ENCODE results near the gene TTC1.
"Not testable (repeated sequence)": the region's sequence is repeated elsewhere in the genome, so short reads cannot be mapped to it uniquely, and the experiment has no call there.

TTC1 gene

GRCh38 chr5:159963935-159964334 is 45.0 kb upstream of the TTC1 start:
- no peaks in the 10 kb centered on the region for H3F3A ChIP-seq (ENCODE audit: insufficient read depth)
- H3K9me3 ChIP-seq (ENCODE audit: insufficient read depth, low read length) = no peaks in the 10 kb centered on the region
- no peak for TF ChIP-seq EZH2phosphoT487 (conservative IDR thresholded peaks at IDR 0.05; ENCODE audit: low read length)
- no peaks in the 10 kb centered on the region for H3K79me2 ChIP-seq (ENCODE audit: insufficient read depth, low read length)
- H2AFZ ChIP-seq (ENCODE audit: low read depth, low read length, severe bottlenecking) = no peak overlapping the region
- H4K20me1 ChIP-seq (ENCODE audit: low read depth, low read length) = no peaks in the 10 kb centered on the region
- no peaks in the 10 kb centered on the region for H3K36me3 ChIP-seq (ENCODE audit: low read length)
- H3K9me2 ChIP-seq (replicated peaks; ENCODE audit: insufficient read depth, low read length) = no peaks in the 10 kb centered on the region
- H3K4me3 ChIP-seq (ENCODE audit: insufficient read depth, low read length, poor library complexity, severe bottlenecking) = no peak overlapping the region
- H3K4me2 ChIP-seq (ENCODE audit: low read depth, low read length, poor library complexity, severe bottlenecking) = no peak overlapping the region
- no peak overlapping the region for H3K9ac ChIP-seq (ENCODE audit: low read length)
- H3K27me3 ChIP-seq (ENCODE audit: low read length) = no peaks in the 10 kb centered on the region
- H3K27ac ChIP-seq (ENCODE audit: low read depth, low read length) = no peak overlapping the region

DNA sequence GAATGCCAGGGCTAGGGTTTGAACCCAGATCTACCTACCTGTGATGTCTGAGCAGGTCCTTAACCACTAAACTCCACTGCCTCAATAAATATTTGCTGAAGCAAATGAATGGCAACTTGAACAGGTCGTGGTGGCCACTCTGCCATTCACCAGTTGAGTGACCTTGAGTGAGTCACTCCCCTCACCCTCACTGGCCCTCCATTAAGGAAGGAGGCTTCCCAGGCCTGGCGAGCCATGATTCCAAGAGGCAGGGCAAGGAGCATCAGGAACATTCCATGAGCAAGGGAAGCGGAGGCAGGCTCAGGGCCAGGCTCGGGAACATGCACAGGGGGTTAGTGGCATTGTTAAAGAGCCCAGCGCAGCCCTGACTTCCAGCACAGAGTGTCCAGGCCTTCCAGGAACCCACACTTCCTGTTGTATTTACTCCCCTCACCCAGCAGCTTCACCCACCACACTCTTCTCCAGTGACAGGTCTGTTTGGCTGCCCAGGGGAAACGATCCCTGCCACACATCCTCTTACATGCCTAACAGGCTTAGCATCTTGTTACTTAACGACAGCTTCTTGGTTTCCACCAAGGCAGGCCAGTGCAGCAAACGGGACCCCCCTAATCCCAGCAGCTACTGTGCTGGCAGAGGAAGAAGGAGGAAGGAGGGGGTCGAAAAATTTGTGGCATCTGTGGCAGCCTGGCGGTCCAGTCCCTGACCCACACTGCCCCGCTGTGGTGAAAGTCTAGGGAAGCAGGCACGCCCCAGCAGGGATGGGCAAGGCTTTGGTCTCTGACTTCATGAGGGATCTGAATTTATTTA is 43.7 kb upstream of the TTC1 start:
- TF ChIP-seq EZH2phosphoT487 (conservative IDR thresholded peaks at IDR 0.05; ENCODE audit: low read length) (no peak), CTCF (IDR thresholded peaks at IDR 0.05; ENCODE audit: insufficient read depth, low read length, poor library complexity, severe bottlenecking) (peak; percentile 32)

DNA sequence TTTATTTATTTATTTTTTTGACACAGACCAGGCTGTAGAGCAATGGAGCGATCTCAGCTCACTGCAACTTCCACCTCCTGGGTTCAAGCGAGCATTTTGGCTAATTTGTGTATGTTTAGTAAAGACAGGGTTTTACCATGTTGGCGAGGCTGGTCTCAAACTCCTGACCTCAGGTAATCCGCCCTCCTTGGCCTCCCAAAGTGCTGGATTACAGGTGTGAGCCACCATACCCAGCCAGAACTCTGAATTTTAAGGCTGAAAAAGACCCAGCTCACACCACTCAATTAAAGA is 43.2 kb upstream of the TTC1 start:
- not testable (repeated sequence) for H3K36me3 ChIP-seq (ENCODE audit: low read length); H3K4me3 ChIP-seq (ENCODE audit: insufficient read depth, low read length, poor library complexity, severe bottlenecking)

More for the DNA sequence above, 43.7 kb upstream of the TTC1 start:
- Histone ChIP-seq H3K27ac (ENCODE audit: low read depth, low read length) (no peak overlapping the region), H3K27me3 (ENCODE audit: low read length) (no peaks in the 10 kb centered on the region), H4K20me1 (ENCODE audit: low read depth, low read length) (no peaks in the 10 kb centered on the region), H3K9me2 (replicated peaks; ENCODE audit: insufficient read depth, low read length) (no peaks in the 10 kb centered on the region), H2AFZ (ENCODE audit: low read depth, low read length, severe bottlenecking) (no peak overlapping the region), H3K4me2 (ENCODE audit: low read depth, low read length, poor library complexity, severe bottlenecking) (no peak overlapping the region), H3F3A (ENCODE audit: insufficient read depth) (no peaks in the 10 kb centered on the region), H3K9ac (ENCODE audit: low read length) (no peak overlapping the region), H3K79me2 (ENCODE audit: insufficient read depth, low read length) (no peaks in the 10 kb centered on the region), H3K9me3 (ENCODE audit: insufficient read depth, low read length) (no peaks in the 10 kb centered on the region), H3K4me3 (ENCODE audit: insufficient read depth, low read length, poor library complexity, severe bottlenecking) (no peak overlapping the region), H3K36me3 (ENCODE audit: low read length) (no peaks in the 10 kb centered on the region)

GRCh38 chr5:159969966-159970365 is 39.0 kb upstream of the TTC1 start:
- no peak overlapping the region for H3K27ac ChIP-seq (ENCODE audit: low read depth, low read length)
- H3K36me3 ChIP-seq (ENCODE audit: low read length) = no peaks in the 10 kb centered on the region
- no peaks in the 10 kb centered on the region for H4K20me1 ChIP-seq (ENCODE audit: low read depth, low read length)
- H3K4me3 ChIP-seq (ENCODE audit: insufficient read depth, low read length, poor library complexity, severe bottlenecking) = no peak overlapping the region
- H3K9me3 ChIP-seq (ENCODE audit: insufficient read depth, low read length) = no peaks in the 10 kb centered on the region
- H3K9ac ChIP-seq (ENCODE audit: low read length) = no peak overlapping the region
- no peaks in the 10 kb centered on the region for H3K79me2 ChIP-seq (ENCODE audit: insufficient read depth, low read length)
- no peak overlapping the region for H2AFZ ChIP-seq (ENCODE audit: low read depth, low read length, severe bottlenecking)
- H3K4me2 ChIP-seq (ENCODE audit: low read depth, low read length, poor library complexity, severe bottlenecking) = no peak overlapping the region
- TF ChIP-seq CTCF (IDR thresholded peaks at IDR 0.05; ENCODE audit: insufficient read depth, low read length, poor library complexity, severe bottlenecking) (no peak), EZH2phosphoT487 (conservative IDR thresholded peaks at IDR 0.05; ENCODE audit: low read length) (no peak)
- no peaks in the 10 kb centered on the region for H3F3A ChIP-seq (ENCODE audit: insufficient read depth)
- H3K9me2 ChIP-seq (replicated peaks; ENCODE audit: insufficient read depth, low read length) = no peaks in the 10 kb centered on the region
- H3K27me3 ChIP-seq (ENCODE audit: low read length) = no peaks in the 10 kb centered on the region

More for the DNA sequence above, 43.2 kb upstream of the TTC1 start:
- not testable (repeated sequence) for H3K27me3 ChIP-seq (ENCODE audit: low read length); H3K79me2 ChIP-seq (ENCODE audit: insufficient read depth, low read length); H3K27ac ChIP-seq (ENCODE audit: low read depth, low read length); H3K9me3 ChIP-seq (ENCODE audit: insufficient read depth, low read length); H3K9ac ChIP-seq (ENCODE audit: low read length); H4K20me1 ChIP-seq (ENCODE audit: low read depth, low read length); H2AFZ ChIP-seq (ENCODE audit: low read depth, low read length, severe bottlenecking); H3F3A ChIP-seq (ENCODE audit: insufficient read depth); H3K9me2 ChIP-seq (replicated peaks; ENCODE audit: insufficient read depth, low read length); H3K4me2 ChIP-seq (ENCODE audit: low read depth, low read length, poor library complexity, severe bottlenecking)
